ENCODE data around the gene BIVM. TPM values are rescaled to one million over a fixed set of nuclear protein-coding genes. Genes with fewer than 3 reads are reported as not detected.

Gene BIVM
- total RNA-seq, 1 donor from 2014 or later = 13.3 TPM

GRCh38 chr13:102817907-102818306 lies 19.0 kb downstream of the BIVM start:
- DNase-seq (ENCODE audit: low read depth) = peak; percentile 53
- Mint-ChIP-seq H3K4me3 (ENCODE audit: unreplicated experiment) (no peak overlapping the region), H3K9me3 (ENCODE audit: unreplicated experiment) (no peaks in the 10 kb centered on the region), H3K36me3 (ENCODE audit: low read depth, unreplicated experiment) (peaks cover 4% of the 10 kb centered on the region), H3K27me3 (ENCODE audit: low read depth, unreplicated experiment) (no peaks in the 10 kb centered on the region), H3K27ac (ENCODE audit: unreplicated experiment) (peak overlapping the region; percentile 43), H3K4me1 (ENCODE audit: low read depth, unreplicated experiment) (peaks cover 26% of the 10 kb centered on the region)
- Histone ChIP-seq H3K79me2 (ENCODE audit: insufficient read depth, low read length) (peaks cover 40% of the 10 kb centered on the region), H4K20me1 (ENCODE audit: insufficient read depth, low read length) (peaks cover 3% of the 10 kb centered on the region), H2AFZ (ENCODE audit: low read depth, low read length) (no peak overlapping the region), H3K4me2 (ENCODE audit: low read length) (no peak overlapping the region), H3K9me3 (ENCODE audit: insufficient read depth, low read depth, low read length) (no peaks in the 10 kb centered on the region), H3K27me3 (ENCODE audit: insufficient read depth, low read length) (no peaks in the 10 kb centered on the region), H3K4me3 (ENCODE audit: insufficient read depth, low read depth, low read length) (no peak overlapping the region), H3K4me1 (ENCODE audit: insufficient read depth, low read length) (peaks cover 2% of the 10 kb centered on the region), H3K9ac (ENCODE audit: low read length) (no peak overlapping the region), H3K27ac (ENCODE audit: low read depth, low read length) (no peak overlapping the region), H3K36me3 (ENCODE audit: insufficient read depth, low read length) (peaks cover 9% of the 10 kb centered on the region)
- FAIRE-seq = no peak
- no peak for TF ChIP-seq EZH2 (IDR thresholded peaks at IDR 0.05; ENCODE audit: insufficient read depth, low read length)
- TF ChIP-seq CTCF (IDR thresholded peaks at IDR 0.05; ENCODE audit: insufficient read depth, low read depth, low read length) = no peak

- Histone ChIP-seq H2AFZ (ENCODE audit: low read depth, low read length) (peak overlapping the region; percentile 61), H3K79me2 (ENCODE audit: insufficient read depth, low read length) (no peaks in the 10 kb centered on the region), H3K4me3 (ENCODE audit: insufficient read depth, low read depth, low read length) (peak overlapping the region; percentile 54), H3K9me3 (ENCODE audit: insufficient read depth, low read depth, low read length) (no peaks in the 10 kb centered on the region), H3K27ac (ENCODE audit: low read depth, low read length) (peak overlapping the region; percentile 76), H4K20me1 (ENCODE audit: insufficient read depth, low read length) (no peaks in the 10 kb centered on the region), H3K4me2 (ENCODE audit: low read length) (peak overlapping the region; percentile 88), H3K36me3 (ENCODE audit: insufficient read depth, low read length) (peaks cover 20% of the 10 kb centered on the region), H3K27me3 (ENCODE audit: insufficient read depth, low read length) (no peaks in the 10 kb centered on the region), H3K9ac (ENCODE audit: low read length) (peak overlapping the region; percentile 71), H3K4me1 (ENCODE audit: insufficient read depth, low read length) (peaks cover 15% of the 10 kb centered on the region)
- Mint-ChIP-seq H3K9me3 (ENCODE audit: unreplicated experiment) (no peaks in the 10 kb centered on the region), H3K4me3 (ENCODE audit: unreplicated experiment) (no peak overlapping the region), H3K4me1 (ENCODE audit: low read depth, unreplicated experiment) (peaks cover 7% of the 10 kb centered on the region), H3K27ac (ENCODE audit: unreplicated experiment) (no peak overlapping the region), H3K36me3 (ENCODE audit: low read depth, unreplicated experiment) (peaks cover 6% of the 10 kb centered on the region), H3K27me3 (ENCODE audit: low read depth, unreplicated experiment) (no peaks in the 10 kb centered on the region)
- FAIRE-seq = no peak
- TF ChIP-seq EZH2 (IDR thresholded peaks at IDR 0.05; ENCODE audit: insufficient read depth, low read length) (no peak), CTCF (IDR thresholded peaks at IDR 0.05; ENCODE audit: insufficient read depth, low read depth, low read length) (no peak)
- DNase-seq (ENCODE audit: low read depth) = no peak
These were observed 26.5 kb downstream of the BIVM start for GRCh38 chr13:102825400-102825799.

GRCh38 chr13:102825921-102826706 lies 27.2 kb downstream of the BIVM start:
- no peaks in the 10 kb centered on the region for H3K9me3 Mint-ChIP-seq (ENCODE audit: unreplicated experiment)
- Histone ChIP-seq H3K27me3 (ENCODE audit: insufficient read depth, low read length) (no peaks in the 10 kb centered on the region), H3K4me3 (ENCODE audit: insufficient read depth, low read depth, low read length) (peak overlapping the region; percentile 54), H3K4me2 (ENCODE audit: low read length) (peak overlapping the region; percentile 88), H2AFZ (ENCODE audit: low read depth, low read length) (peak overlapping the region; percentile 61), H3K9ac (ENCODE audit: low read length) (peak overlapping the region; percentile 71), H3K27ac (ENCODE audit: low read depth, low read length) (peak overlapping the region; percentile 76), H3K4me1 (ENCODE audit: insufficient read depth, low read length) (peaks cover 15% of the 10 kb centered on the region), H3K79me2 (ENCODE audit: insufficient read depth, low read length) (no peaks in the 10 kb centered on the region), H4K20me1 (ENCODE audit: insufficient read depth, low read length) (no peaks in the 10 kb centered on the region), H3K36me3 (ENCODE audit: insufficient read depth, low read length) (peaks cover 20% of the 10 kb centered on the region), H3K9me3 (ENCODE audit: insufficient read depth, low read depth, low read length) (no peaks in the 10 kb centered on the region)
- FAIRE-seq (peak; percentile 100), DNase-seq (ENCODE audit: low read depth) (peak; percentile 94)
- no peak for TF ChIP-seq CTCF (IDR thresholded peaks at IDR 0.05; ENCODE audit: insufficient read depth, low read depth, low read length)
- TF ChIP-seq EZH2 (IDR thresholded peaks at IDR 0.05; ENCODE audit: insufficient read depth, low read length) = no peak
- H3K36me3 Mint-ChIP-seq (ENCODE audit: low read depth, unreplicated experiment) = peaks cover 5% of the 10 kb centered on the region
- H3K27ac Mint-ChIP-seq (ENCODE audit: unreplicated experiment) = peak overlapping the region; percentile 81
- H3K27me3 Mint-ChIP-seq (ENCODE audit: low read depth, unreplicated experiment) = no peaks in the 10 kb centered on the region
- H3K4me1 Mint-ChIP-seq (ENCODE audit: low read depth, unreplicated experiment) = peaks cover 7% of the 10 kb centered on the region
- peak overlapping the region; percentile 7 for H3K4me3 Mint-ChIP-seq (ENCODE audit: unreplicated experiment)
